WTC11 (cell line): ENCODE measurements around the gene MGMT.

Experiments
- ELF4 ChIP-seq: sonication (generic); formaldehyde crosslinking; IDR thresholded peaks from 2 replicates; pipeline ENCODE4 v1.8.1; 2022; ENCODE audit warnings: low read depth, mild to moderate bottlenecking, moderate library complexity, missing genetic modification reagents
- TEAD4 ChIP-seq: sonication (generic); formaldehyde crosslinking; IDR thresholded peaks from 2 replicates; pipeline ENCODE4 v1.8.0; 2022; ENCODE audit warnings: mild to moderate bottlenecking, missing genetic modification reagents
- ZNF416 ChIP-seq: fragments of 250-450 bp; sonication (Bioruptor Pico); IDR thresholded peaks from 2 replicates; pipeline ENCODE4 v1.9.0; 2021; ENCODE audit warnings: mild to moderate bottlenecking, inconsistent platforms
- TF ChIP-seq, protein P1 (sequence below): fragments of 200-600 bp; IDR thresholded peaks from 2 replicates; pipeline ENCODE4 v1.8.0; 2022; ENCODE audit warnings: antibody characterized with exemption
- TF ChIP-seq, protein P2 (sequence below): sonication (generic); formaldehyde crosslinking; IDR thresholded peaks from 2 replicates; pipeline ENCODE4 v1.8.1; 2023; ENCODE audit warnings: mild to moderate bottlenecking, missing genetic modification reagents
- TF ChIP-seq, protein P3 (sequence below): sonication (generic); formaldehyde crosslinking; IDR thresholded peaks from 2 replicates; pipeline ENCODE4 v1.8.1; 2023; ENCODE audit warnings: mild to moderate bottlenecking, missing genetic modification reagents, moderate library complexity

DNA sequence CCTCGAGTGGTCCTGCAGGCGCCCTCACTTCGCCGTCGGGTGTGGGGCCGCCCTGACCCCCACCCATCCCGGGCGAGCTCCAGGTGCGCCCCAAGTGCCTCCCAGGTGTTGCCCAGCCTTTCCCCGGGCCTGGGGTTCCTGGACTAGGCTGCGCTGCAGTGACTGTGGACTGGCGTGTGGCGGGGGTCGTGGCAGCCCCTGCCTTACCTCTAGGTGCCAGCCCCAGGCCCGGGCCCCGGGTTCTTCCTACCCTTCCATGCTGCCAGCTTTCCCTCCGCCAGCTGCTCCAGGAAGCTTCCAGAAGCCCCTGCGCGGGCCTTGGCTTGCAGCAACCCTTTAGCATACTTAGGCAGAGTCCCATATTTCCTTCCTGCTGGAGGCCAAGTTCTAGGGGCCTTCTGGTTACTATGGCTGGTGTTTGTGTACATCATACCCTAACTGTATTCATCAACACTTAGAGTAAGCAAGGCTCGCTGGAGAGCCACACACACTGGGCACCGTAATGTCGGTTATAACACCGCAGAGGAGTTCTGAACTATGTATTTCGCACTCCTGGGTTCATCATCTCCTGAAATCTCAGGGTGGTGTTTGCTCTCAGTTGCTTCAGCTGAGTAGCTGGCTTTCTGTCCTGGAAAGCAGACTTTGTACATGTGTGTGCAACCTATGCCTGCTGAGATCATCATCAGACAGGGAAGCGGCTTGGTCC is 471 bp downstream of the MGMT start:
- TF ChIP-seq, protein P1, sequence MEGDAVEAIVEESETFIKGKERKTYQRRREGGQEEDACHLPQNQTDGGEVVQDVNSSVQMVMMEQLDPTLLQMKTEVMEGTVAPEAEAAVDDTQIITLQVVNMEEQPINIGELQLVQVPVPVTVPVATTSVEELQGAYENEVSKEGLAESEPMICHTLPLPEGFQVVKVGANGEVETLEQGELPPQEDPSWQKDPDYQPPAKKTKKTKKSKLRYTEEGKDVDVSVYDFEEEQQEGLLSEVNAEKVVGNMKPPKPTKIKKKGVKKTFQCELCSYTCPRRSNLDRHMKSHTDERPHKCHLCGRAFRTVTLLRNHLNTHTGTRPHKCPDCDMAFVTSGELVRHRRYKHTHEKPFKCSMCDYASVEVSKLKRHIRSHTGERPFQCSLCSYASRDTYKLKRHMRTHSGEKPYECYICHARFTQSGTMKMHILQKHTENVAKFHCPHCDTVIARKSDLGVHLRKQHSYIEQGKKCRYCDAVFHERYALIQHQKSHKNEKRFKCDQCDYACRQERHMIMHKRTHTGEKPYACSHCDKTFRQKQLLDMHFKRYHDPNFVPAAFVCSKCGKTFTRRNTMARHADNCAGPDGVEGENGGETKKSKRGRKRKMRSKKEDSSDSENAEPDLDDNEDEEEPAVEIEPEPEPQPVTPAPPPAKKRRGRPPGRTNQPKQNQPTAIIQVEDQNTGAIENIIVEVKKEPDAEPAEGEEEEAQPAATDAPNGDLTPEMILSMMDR, result no peak
- no peak for TF ChIP-seq ZNF416 (CRISPR knock-in tag)
- TF ChIP-seq, protein P2, sequence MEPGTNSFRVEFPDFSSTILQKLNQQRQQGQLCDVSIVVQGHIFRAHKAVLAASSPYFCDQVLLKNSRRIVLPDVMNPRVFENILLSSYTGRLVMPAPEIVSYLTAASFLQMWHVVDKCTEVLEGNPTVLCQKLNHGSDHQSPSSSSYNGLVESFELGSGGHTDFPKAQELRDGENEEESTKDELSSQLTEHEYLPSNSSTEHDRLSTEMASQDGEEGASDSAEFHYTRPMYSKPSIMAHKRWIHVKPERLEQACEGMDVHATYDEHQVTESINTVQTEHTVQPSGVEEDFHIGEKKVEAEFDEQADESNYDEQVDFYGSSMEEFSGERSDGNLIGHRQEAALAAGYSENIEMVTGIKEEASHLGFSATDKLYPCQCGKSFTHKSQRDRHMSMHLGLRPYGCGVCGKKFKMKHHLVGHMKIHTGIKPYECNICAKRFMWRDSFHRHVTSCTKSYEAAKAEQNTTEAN (CRISPR knock-in tag), result no peak
- TF ChIP-seq, protein P3, sequence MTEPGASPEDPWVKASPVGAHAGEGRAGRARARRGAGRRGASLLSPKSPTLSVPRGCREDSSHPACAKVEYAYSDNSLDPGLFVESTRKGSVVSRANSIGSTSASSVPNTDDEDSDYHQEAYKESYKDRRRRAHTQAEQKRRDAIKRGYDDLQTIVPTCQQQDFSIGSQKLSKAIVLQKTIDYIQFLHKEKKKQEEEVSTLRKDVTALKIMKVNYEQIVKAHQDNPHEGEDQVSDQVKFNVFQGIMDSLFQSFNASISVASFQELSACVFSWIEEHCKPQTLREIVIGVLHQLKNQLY (CRISPR knock-in tag), result no peak
- no peak for TF ChIP-seq ELF4 (CRISPR knock-in tag)
- TF ChIP-seq TEAD4 (CRISPR knock-in tag), result no peak
